Measurements from ENCODE around the gene ILF3.

The ILF3 gene

DNA sequence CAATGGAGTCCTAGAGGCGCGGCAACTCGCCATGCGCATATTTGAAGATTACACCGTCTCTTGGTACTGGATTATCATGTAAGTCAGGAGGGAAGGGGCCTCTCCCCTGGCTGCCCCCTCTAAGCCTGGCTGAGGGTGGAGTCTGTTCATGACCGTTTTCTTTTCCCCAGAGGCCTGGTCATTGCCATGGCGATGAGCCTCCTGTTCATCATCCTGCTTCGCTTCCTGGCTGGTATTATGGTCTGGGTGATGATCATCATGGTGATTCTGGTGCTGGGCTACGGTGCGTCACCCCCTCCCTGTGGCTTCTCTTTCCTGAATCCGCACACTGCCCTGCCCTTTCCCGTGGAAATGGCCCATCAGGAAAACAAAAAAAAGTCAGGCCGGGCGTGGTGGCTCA lies 22.3 kb upstream of the ILF3 start:
- TF ChIP-seq CREB1 (IDR thresholded peaks at IDR 0.05; ENCODE audit: low read depth) (no peak), YY1 (IDR thresholded peaks at IDR 0.05; ENCODE audit: low read depth) (no peak), ZBTB7A (IDR thresholded peaks at IDR 0.05; ENCODE audit: low read depth) (no peak), TCF12 (IDR thresholded peaks at IDR 0.05; ENCODE audit: low read depth) (no peak), TEAD4 (IDR thresholded peaks at IDR 0.05) (no peak), CEBPB (IDR thresholded peaks at IDR 0.05) (no peak), EP300 (IDR thresholded peaks at IDR 0.05; ENCODE audit: borderline replicate concordance) (no peak), TAF1 (IDR thresholded peaks at IDR 0.05; ENCODE audit: low read depth) (no peak), RAD21 (IDR thresholded peaks at IDR 0.05; ENCODE audit: low read depth) (no peak), NFIC (IDR thresholded peaks at IDR 0.05) (no peak), EGR1 (IDR thresholded peaks at IDR 0.05) (no peak), FOXM1 (IDR thresholded peaks at IDR 0.05; ENCODE audit: borderline replicate concordance, low read depth) (no peak)
- TF ChIP-seq, protein P1, sequence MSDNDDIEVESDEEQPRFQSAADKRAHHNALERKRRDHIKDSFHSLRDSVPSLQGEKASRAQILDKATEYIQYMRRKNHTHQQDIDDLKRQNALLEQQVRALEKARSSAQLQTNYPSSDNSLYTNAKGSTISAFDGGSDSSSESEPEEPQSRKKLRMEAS (IDR thresholded peaks at IDR 0.05): no peak
- TF ChIP-seq, protein P2, sequence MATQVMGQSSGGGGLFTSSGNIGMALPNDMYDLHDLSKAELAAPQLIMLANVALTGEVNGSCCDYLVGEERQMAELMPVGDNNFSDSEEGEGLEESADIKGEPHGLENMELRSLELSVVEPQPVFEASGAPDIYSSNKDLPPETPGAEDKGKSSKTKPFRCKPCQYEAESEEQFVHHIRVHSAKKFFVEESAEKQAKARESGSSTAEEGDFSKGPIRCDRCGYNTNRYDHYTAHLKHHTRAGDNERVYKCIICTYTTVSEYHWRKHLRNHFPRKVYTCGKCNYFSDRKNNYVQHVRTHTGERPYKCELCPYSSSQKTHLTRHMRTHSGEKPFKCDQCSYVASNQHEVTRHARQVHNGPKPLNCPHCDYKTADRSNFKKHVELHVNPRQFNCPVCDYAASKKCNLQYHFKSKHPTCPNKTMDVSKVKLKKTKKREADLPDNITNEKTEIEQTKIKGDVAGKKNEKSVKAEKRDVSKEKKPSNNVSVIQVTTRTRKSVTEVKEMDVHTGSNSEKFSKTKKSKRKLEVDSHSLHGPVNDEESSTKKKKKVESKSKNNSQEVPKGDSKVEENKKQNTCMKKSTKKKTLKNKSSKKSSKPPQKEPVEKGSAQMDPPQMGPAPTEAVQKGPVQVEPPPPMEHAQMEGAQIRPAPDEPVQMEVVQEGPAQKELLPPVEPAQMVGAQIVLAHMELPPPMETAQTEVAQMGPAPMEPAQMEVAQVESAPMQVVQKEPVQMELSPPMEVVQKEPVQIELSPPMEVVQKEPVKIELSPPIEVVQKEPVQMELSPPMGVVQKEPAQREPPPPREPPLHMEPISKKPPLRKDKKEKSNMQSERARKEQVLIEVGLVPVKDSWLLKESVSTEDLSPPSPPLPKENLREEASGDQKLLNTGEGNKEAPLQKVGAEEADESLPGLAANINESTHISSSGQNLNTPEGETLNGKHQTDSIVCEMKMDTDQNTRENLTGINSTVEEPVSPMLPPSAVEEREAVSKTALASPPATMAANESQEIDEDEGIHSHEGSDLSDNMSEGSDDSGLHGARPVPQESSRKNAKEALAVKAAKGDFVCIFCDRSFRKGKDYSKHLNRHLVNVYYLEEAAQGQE (IDR thresholded peaks at IDR 0.05; ENCODE audit: low read depth): no peak
- TF ChIP-seq, protein P3, sequence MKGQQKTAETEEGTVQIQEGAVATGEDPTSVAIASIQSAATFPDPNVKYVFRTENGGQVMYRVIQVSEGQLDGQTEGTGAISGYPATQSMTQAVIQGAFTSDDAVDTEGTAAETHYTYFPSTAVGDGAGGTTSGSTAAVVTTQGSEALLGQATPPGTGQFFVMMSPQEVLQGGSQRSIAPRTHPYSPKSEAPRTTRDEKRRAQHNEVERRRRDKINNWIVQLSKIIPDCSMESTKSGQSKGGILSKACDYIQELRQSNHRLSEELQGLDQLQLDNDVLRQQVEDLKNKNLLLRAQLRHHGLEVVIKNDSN (IDR thresholded peaks at IDR 0.05): no peak

DNA sequence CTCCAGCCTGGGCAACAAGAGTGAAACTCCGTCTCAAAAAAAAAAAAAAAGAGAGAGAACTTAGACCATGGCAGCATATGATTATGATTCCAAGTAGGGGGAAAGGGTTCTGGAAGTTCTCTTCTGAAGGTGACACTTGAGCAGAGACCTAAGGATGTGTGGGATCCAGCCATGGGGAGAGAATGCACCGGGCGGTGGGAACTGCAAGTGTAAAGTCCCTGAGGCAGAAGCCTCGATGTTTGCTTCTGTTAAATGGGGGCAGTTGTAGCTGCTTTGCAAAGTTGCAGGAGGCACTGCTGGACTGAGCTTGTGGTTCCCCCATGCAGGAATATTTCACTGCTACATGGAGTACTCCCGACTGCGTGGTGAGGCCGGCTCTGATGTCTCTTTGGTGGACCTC lies 19.7 kb upstream of the ILF3 start:
- TF ChIP-seq EGR1 (IDR thresholded peaks at IDR 0.05) (no peak), YY1 (IDR thresholded peaks at IDR 0.05; ENCODE audit: low read depth) (no peak), FOXM1 (IDR thresholded peaks at IDR 0.05; ENCODE audit: borderline replicate concordance, low read depth) (no peak), EP300 (IDR thresholded peaks at IDR 0.05; ENCODE audit: borderline replicate concordance) (no peak), CREB1 (IDR thresholded peaks at IDR 0.05; ENCODE audit: low read depth) (no peak), TCF12 (IDR thresholded peaks at IDR 0.05; ENCODE audit: low read depth) (no peak), NFIC (IDR thresholded peaks at IDR 0.05) (no peak), TAF1 (IDR thresholded peaks at IDR 0.05; ENCODE audit: low read depth) (no peak), TEAD4 (IDR thresholded peaks at IDR 0.05) (no peak), RAD21 (IDR thresholded peaks at IDR 0.05; ENCODE audit: low read depth) (no peak), CEBPB (IDR thresholded peaks at IDR 0.05) (no peak), ZBTB7A (IDR thresholded peaks at IDR 0.05; ENCODE audit: low read depth) (no peak)
- TF ChIP-seq, protein P2 (IDR thresholded peaks at IDR 0.05; ENCODE audit: low read depth): no peak
- TF ChIP-seq, protein P1 (IDR thresholded peaks at IDR 0.05): no peak
- TF ChIP-seq, protein P3 (IDR thresholded peaks at IDR 0.05): no peak

DNA sequence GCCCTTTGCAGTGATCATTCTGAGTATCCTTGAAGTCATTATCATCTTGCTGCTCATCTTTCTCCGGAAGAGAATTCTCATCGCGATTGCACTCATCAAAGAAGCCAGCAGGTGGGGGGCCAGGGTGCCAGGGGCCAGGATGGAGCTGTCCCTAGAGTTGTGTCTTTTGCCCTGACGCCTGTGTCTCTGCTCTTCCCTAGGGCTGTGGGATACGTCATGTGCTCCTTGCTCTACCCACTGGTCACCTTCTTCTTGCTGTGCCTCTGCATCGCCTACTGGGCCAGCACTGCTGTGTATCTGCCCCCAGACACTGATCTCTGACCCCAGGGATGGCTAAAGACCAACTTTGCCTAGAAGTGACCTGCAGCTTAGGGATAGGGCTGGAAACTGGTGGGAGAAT lies 19.2 kb upstream of the ILF3 start:
- TF ChIP-seq, protein P2 (IDR thresholded peaks at IDR 0.05; ENCODE audit: low read depth): no peak
- no peak for TF ChIP-seq TEAD4 (IDR thresholded peaks at IDR 0.05)
- TF ChIP-seq CREB1 (IDR thresholded peaks at IDR 0.05; ENCODE audit: low read depth): no peak
- no peak for TF ChIP-seq RAD21 (IDR thresholded peaks at IDR 0.05; ENCODE audit: low read depth)
- TF ChIP-seq TCF12 (IDR thresholded peaks at IDR 0.05; ENCODE audit: low read depth): no peak
- no peak for TF ChIP-seq NFIC (IDR thresholded peaks at IDR 0.05)

DNA sequence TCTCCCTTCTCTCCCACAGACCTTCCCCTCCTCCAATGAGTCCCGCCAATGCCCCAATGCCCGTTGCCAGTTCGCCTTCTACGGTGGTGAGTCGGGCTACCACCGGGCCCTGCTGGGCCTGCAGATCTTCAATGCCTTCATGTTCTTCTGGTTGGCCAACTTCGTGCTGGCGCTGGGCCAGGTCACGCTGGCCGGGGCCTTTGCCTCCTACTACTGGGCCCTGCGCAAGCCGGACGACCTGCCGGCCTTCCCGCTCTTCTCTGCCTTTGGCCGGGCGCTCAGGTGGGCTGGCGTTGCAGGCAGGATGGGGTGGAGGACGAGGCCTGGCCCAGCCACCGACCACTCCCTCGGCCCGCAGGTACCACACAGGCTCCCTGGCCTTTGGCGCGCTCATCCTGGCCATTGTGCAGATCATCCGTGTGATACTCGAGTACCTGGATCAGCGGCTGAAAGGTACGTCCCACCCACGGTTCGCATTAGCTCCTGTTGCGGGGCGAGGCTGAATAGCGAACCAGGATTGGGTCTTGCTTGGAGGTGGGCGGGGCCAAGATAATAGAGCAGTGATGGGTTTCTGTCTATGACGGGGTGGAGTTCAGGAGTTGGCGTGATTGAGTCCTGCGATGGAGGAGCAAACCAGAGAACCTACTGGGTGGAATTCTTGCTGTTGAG lies 17.7 kb upstream of the ILF3 start:
- TF ChIP-seq CREB1 (IDR thresholded peaks at IDR 0.05; ENCODE audit: low read depth) (no peak), TCF12 (IDR thresholded peaks at IDR 0.05; ENCODE audit: low read depth) (no peak), ZBTB7A (IDR thresholded peaks at IDR 0.05; ENCODE audit: low read depth) (no peak), CEBPB (IDR thresholded peaks at IDR 0.05) (no peak), NFIC (IDR thresholded peaks at IDR 0.05) (peak; percentile 62), YY1 (IDR thresholded peaks at IDR 0.05; ENCODE audit: low read depth) (no peak), FOXM1 (IDR thresholded peaks at IDR 0.05; ENCODE audit: borderline replicate concordance, low read depth) (no peak)
- TF ChIP-seq, protein P3 (IDR thresholded peaks at IDR 0.05): no peak

Data from Ishikawa (cell line).